ENCODE results near the gene SPRR2D.
"Not testable (repeated sequence)": the region's sequence is repeated elsewhere in the genome, so short reads cannot be mapped to it uniquely, and the experiment has no call there.

SPRR2D gene

GRCh38 chr1:153011235-153011758 is 29.6 kb downstream of the SPRR2D start:
- DNase-seq (ENCODE audit: low spot score), result not testable (repeated sequence)

DNA sequence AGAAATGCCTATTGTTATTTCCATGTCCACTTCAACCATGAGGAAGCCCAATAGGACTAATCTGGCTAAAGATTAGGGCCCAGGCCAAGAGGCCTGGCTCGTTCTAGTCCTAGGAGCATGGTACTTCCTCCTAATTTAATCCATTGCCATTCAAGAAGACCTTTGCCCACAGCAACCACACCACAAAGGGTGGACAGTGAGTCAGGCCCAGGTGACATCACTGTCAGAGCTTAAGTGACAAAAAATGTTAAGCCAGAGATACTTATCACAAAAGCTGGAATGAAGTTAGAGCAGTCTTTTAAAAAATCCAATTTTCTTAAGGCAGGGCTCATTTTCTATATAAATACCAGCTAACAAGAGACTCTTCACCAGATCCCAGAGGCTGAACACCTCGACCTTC is 39.5 kb downstream of the SPRR2D start, which contains the start of gene SPRR3:
TSS of gene SPRR3 (plus strand) at position 368 of the 400 bp plus-strand sequence. CDS start 1,272 bp downstream, outside the sequence.
- DNase-seq (ENCODE audit: low spot score), result no peak

DNA sequence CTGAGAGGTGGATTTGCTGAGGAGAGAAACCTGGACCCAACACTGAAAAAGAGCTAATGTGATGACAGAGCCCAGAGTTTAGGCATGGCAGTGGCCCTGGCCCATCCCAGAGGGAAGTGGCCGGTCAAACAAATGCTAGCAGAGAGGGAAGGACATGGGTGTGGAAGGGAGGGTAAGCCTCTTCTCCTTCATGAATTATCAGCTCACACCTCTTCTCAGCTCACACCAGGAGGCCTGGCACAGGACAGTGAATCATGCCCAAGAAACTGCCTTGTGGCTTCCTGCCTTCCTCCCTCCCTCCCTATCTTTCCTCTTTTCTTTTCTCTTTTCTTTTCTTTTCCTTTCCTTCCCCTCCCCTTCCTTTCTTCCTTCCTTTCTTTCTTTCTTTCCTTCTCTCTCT is 40.6 kb downstream of the SPRR2D start:
- no peak for DNase-seq (ENCODE audit: low spot score)

DNA sequence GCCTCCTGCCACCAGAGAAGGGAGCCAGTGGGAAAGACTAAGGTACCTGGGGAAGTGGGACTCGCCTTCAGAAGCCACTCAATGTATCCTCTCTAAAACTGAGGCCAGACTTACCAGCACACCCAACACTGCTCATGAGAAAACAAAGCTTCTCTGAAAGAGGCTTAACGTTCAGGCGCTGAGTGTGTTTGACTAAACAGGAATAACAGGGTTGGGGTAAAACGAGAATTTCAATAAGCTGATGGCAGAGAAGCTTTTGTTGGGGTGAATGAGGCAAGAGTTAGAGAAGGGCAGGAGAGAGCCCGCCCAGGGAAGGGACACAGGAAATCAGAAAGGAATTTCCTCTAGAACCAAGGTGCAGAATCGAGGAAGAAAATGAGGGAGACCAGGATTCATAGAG is 41.1 kb downstream of the SPRR2D start:
- DNase-seq (ENCODE audit: low spot score), result no peak

- no peak for DNase-seq (ENCODE audit: low spot score)
Observed at GRCh38 chr1:152998476-152998875, 42.4 kb downstream of the SPRR2D start.

DNA sequence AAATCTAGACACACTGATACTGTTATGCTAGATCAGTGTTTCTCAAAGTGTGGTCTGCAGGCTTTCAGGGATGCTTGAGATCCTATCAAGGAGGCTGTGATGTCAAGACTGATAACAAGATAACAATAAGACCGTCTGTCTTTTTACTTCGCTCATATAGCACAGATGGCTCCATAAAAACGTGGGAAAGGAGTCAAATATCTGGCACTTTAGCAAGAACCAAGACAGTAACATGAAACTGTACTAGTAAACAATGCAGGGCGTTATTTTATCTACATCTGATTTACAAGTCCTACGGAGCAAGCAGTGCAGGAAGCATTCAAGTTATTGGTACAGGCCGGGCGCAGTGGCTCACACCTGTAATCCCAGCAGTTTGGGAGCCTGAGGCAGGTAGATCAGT is 43.0 kb downstream of the SPRR2D start:
- DNase-seq (ENCODE audit: low spot score), result no peak

DNA sequence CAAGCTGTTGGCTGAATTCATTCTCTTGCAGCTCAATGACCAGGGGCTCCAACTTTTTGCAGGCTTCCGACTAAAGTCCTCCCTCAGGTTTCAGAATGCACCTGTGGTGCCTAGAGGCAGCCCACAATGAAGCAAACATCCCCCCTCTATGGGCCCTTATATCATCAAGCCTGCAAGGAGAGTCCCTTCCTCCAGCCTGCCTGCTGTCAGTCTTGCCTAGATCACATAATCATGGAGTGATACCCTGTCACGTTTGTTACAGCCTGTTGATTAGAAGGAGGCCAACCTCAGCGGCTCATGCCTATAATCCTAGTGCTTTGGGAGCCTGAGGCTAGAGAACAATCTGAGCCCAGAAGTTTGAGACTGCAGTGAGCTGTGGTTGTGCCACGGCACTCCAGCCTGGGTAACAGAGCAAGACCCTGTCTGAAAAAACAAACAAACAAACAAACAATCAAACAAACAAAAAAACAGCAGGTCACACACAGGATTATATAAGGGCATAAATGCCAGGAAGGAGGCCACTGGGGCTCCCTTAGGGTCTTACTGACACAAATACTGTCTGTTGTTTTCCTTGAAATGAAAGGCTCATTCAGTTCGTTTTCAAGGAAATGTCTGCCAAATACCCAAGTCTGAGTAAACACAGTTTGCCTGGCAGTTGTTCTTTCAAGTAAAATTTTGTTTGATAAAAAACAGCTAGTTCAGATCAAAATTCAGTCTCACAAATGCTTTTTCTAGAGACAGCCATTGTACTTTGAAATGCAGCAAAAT is 44.1 kb downstream of the SPRR2D start:
- no peak for DNase-seq (ENCODE audit: low spot score)

DNA sequence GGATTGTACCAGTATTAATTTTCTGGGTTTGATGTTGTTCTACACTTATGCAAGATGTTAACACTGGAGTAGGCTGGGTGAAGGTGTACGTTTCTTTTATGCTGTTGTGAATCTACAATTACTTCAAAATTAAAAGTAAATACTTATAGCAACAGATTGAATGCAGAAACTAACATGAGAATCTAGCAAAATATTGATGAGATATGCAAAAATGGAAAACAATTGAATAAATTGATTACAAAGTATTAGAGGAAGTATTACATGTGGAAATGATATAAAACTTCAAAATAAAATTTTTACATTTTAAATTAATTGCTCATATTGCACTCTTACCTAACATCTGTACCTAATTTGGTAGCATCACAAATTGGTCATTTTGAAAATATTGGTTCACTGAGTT is 45.1 kb downstream of the SPRR2D start:
- DNase-seq (ENCODE audit: low spot score), result no peak

- no peak for DNase-seq (ENCODE audit: low spot score)
Observed at GRCh38 chr1:152993186-152993585, 47.7 kb downstream of the SPRR2D start.
